Colon (tissue), 2 donors: ENCODE data around the gene OR6A2.

Source experiments
- FAIRE-seq: peaks from 2 replicates; lab custom pipeline; 2012; peaks lifted over from hg19 to GRCh38; lab: Jason Lieb, UNC
- donor health status: control.
- donor health status: control.

OR6A2 gene

DNA sequence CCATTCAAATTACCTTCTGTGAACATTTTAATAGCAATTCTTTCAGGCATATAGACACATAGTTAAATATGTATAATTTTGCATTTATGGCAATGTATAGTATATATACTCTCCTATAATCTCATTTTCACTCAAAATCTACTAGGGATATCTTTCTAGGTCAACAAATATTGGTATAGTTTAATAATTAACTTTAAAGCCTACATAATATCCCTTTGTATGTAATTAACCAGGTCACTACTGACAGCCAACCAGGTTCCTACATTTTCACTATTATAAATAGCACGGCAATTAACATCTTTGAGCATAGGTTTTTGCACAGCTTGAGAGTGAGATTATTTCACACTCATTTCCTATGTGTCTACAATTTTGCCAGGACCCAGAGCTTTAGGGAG, 43.5 kb downstream of the OR6A2 start:
- FAIRE-seq: no peak

GRCh38 chr11:6755303-6755952, 44.1 kb downstream of the OR6A2 start:
- no peak for FAIRE-seq

DNA sequence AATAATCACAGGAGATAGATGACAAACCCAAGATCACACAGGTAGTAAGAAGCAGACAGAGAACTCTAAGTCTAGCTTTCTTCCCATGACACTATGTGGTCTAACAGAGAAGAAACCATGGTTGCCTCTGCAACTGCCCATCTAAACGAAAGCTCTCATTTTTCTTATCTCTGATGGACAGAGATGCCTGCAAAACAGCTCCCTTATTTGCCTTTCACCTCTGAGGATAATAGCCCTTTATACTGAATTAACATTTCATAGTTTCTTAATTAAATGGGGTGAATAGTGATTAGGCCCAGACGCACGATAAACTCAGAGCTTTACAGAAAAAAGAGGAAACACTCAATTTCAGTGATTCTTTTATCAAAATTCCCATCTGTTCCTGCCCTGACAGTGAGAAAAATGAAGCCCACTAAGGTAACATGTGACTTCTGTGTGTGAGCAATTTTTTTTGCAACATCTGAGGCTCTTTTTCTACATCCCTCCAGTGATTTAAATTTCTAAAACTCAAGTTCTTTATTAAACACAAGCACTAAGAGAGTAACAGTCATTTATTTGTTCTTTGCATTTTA, 52.3 kb downstream of the OR6A2 start:
- FAIRE-seq: no peak

DNA sequence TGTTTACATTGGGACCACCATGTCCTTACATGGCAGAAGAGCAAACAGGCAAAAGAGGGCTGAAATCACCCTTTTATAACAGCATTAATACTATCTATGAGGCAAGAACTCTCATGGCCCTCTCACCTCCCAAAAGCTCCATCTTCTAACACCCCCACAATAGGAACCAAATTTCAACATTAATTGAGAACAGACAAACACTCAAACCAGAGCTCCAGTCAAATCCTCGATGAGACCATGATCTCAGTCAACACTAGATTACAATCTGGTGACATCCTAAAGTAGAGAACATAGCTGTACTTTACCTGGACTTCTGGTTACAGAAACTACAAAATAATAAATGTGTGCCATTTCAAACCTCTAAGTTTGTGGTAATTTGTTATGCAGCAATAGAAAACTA, 52.9 kb downstream of the OR6A2 start:
- no peak for FAIRE-seq

GRCh38 chr11:6746086-6746618, 53.3 kb downstream of the OR6A2 start:
- no peak for FAIRE-seq

- no peak for FAIRE-seq
Observed at GRCh38 chr11:6745465-6746015, 53.9 kb downstream of the OR6A2 start.

- FAIRE-seq: no peak
Observed at GRCh38 chr11:6745018-6745417, 54.5 kb downstream of the OR6A2 start.

DNA sequence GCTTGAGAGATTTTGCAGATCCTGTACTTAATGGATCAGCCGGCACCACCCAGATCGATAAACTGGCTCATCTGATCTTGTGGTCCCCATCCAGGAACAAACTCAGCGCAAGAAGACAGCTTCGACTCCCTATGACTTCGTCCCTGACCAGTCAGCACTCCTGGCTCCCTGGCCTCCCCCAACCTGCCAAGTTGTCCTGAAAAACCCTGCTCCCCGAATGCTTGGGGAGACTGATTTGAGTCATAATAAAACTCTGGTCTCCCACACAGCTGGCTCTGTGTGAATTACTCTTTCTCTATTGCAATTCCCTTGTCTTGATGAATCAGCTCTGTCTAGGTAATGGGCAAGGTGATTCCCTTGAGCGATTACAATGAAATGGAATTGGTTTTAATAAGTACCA, 57.2 kb downstream of the OR6A2 start:
- no peak for FAIRE-seq
